Ascending aorta (tissue), 2 donors: ENCODE data around the gene SUZ12. TPM values are rescaled to one million over a fixed set of nuclear protein-coding genes. Genes with fewer than 3 reads are reported as not detected.
"Not testable (repeated sequence)": the region's sequence is repeated elsewhere in the genome, so short reads cannot be mapped to it uniquely, and the experiment has no call there.

Source experiments
- DNase-seq, 2 donors: peaks; one replicate each; pipeline ENCODE4 v3.0.0-alpha.2; 2019; ENCODE audit warnings: low spot score in 2 of 2
- H3K27ac ChIP-seq, 2 donors: fragments of 200-600 bp; sonication (generic); one replicate each; pipeline ENCODE4 v1.5.1; 2016 to 2017; ENCODE audit warnings: mild to moderate bottlenecking in 1 of 2
- H3K27me3 ChIP-seq: fragments of 200-600 bp; sonication (generic); one replicate; pipeline ENCODE4 v1.5.1; 2017
- H3K36me3 ChIP-seq, 2 donors: fragments of 200-600 bp; sonication (generic); one replicate each; pipeline ENCODE4 v1.5.1; 2016
- H3K4me1 ChIP-seq, 2 donors: fragments of 200-600 bp; sonication (generic); one replicate each; pipeline ENCODE4 v1.5.1; 2016 to 2017; ENCODE audit warnings: mild to moderate bottlenecking in 1 of 2
- H3K4me3 ChIP-seq, 2 donors: fragments of 200-600 bp; sonication (generic); one replicate each; pipeline ENCODE4 v1.5.1; 2016 to 2017; ENCODE audit warnings: mild to moderate bottlenecking in 1 of 2
- H3K9me3 ChIP-seq, 2 donors: fragments of 200-600 bp; sonication (generic); one replicate each; pipeline ENCODE4 v1.5.1; 2016
- CTCF ChIP-seq, 3 experiments: fragments of 200-600 bp in 2 of 3; fragments of 450-650 bp in 1 of 3; sonication (generic) in 2 of 3; IDR thresholded peaks; one replicate each; pipeline ENCODE4 v1.5.1; 2016 to 2019; ENCODE audit warnings: antibody characterized with exemption in 3 of 3, mild to moderate bottlenecking in 1 of 3, moderate library complexity in 1 of 3
- intact Hi-C: fragments of 100-400 bp; cut with DNase I; formaldehyde crosslinking; loops from one replicate; pipeline ENCODE4 v1.15.1; 2023
- total RNA-seq: library from RNA; depleted of rRNA; stranded (reverse); fragments of >200 nt; gene quantifications from one replicate; pipeline ENCODE4 v1.1.0, GENCODE V29; 2016

Gene SUZ12
- total RNA-seq, 1 donor from 2014 or later, result 6.5 TPM

GRCh38 chr17:32016231-32016630, 79.4 kb downstream of the SUZ12 start:
- H3K4me3 ChIP-seq, result no peak overlapping the region
- DNase-seq, result no peak
- intact Hi-C loops, result no loop called here
- no peaks in the 10 kb centered on the region for H3K27me3 ChIP-seq
- no peaks in the 10 kb centered on the region for H3K9me3 ChIP-seq
- no peak for TF ChIP-seq CTCF (IDR thresholded peaks at IDR 0.05)
- peaks cover 3 to 9% of the 10 kb centered on the region in 2 donors for H3K4me1 ChIP-seq
- peaks cover 0 to 10% of the 10 kb centered on the region in 2 donors for H3K36me3 ChIP-seq
- H3K27ac ChIP-seq, result no peak overlapping the region

GRCh38 chr17:32019228-32019627, 82.4 kb downstream of the SUZ12 start:
- peaks cover 3 to 12% of the 10 kb centered on the region in 2 donors for H3K4me1 ChIP-seq
- no peak for TF ChIP-seq CTCF (IDR thresholded peaks at IDR 0.05)
- intact Hi-C loops, result no loop called here
- no peaks in the 10 kb centered on the region for H3K9me3 ChIP-seq
- peaks cover 3 to 16% of the 10 kb centered on the region in 2 donors for H3K36me3 ChIP-seq
- no peak overlapping the region for H3K4me3 ChIP-seq
- no peak for DNase-seq
- H3K27me3 ChIP-seq, result no peaks in the 10 kb centered on the region
- H3K27ac ChIP-seq, result no peak overlapping the region

- no peak for TF ChIP-seq CTCF (IDR thresholded peaks at IDR 0.05)
- Histone ChIP-seq H3K27me3 (no peaks in the 10 kb centered on the region), H3K4me1 (peaks cover 3 to 12% of the 10 kb centered on the region in 2 donors), H3K36me3 (peaks cover 3 to 19% of the 10 kb centered on the region in 2 donors), H3K27ac (peak overlapping the region; percentile 34 to 55), H3K9me3 (no peaks in the 10 kb centered on the region), H3K4me3 (no peak overlapping the region)
- no peak for DNase-seq
- intact Hi-C loops, result no loop called here
Observed at GRCh38 chr17:32020943-32021614, 84.3 kb downstream of the SUZ12 start.

GRCh38 chr17:32021615-32021955, 84.8 kb downstream of the SUZ12 start:
- Histone ChIP-seq H3K27me3 (no peaks in the 10 kb centered on the region), H3K4me1 (peaks cover 3 to 12% of the 10 kb centered on the region in 2 donors), H3K36me3 (peaks cover 3 to 22% of the 10 kb centered on the region in 2 donors), H3K27ac (peak overlapping the region in 1 of 2 donors; percentile 55), H3K4me3 (no peak overlapping the region), H3K9me3 (no peaks in the 10 kb centered on the region)
- TF ChIP-seq CTCF (IDR thresholded peaks at IDR 0.05), result no peak
- intact Hi-C loops, result no loop called here
- no peak for DNase-seq

- H3K4me1 ChIP-seq, result peaks cover 3 to 12% of the 10 kb centered on the region in 2 donors
- intact Hi-C loops, H3K27ac ChIP-seq, DNase-seq, H3K27me3 ChIP-seq, H3K9me3 ChIP-seq, H3K4me3 ChIP-seq: not testable (repeated sequence)
- peaks cover 3 to 22% of the 10 kb centered on the region in 2 donors for H3K36me3 ChIP-seq
Observed at GRCh38 chr17:32022554-32022953, 85.7 kb downstream of the SUZ12 start.

- H3K27ac ChIP-seq, H3K27me3 ChIP-seq, intact Hi-C loops: not testable (repeated sequence)
Observed at GRCh38 chr17:32027271-32027670, 90.5 kb downstream of the SUZ12 start.

GRCh38 chr17:32033223-32033622, 96.4 kb downstream of the SUZ12 start:
- no peaks in the 10 kb centered on the region for H3K4me1 ChIP-seq
- no peak for DNase-seq
- TF ChIP-seq CTCF (IDR thresholded peaks at IDR 0.05), result no peak
- H3K36me3 ChIP-seq, result peaks cover 26 to 47% of the 10 kb centered on the region in 2 donors
- no peaks in the 10 kb centered on the region for H3K27me3 ChIP-seq
- no peaks in the 10 kb centered on the region for H3K9me3 ChIP-seq
- no peak overlapping the region for H3K27ac ChIP-seq
- no peak overlapping the region for H3K4me3 ChIP-seq
- intact Hi-C loops, result no loop called here

More at GRCh38 chr17:32027271-32027670, 90.5 kb downstream of the SUZ12 start:
- H3K9me3 ChIP-seq, H3K4me1 ChIP-seq, H3K4me3 ChIP-seq, H3K36me3 ChIP-seq, DNase-seq: not testable (repeated sequence)

- H3K4me1 ChIP-seq, H3K9me3 ChIP-seq, H3K27ac ChIP-seq, intact Hi-C loops, H3K4me3 ChIP-seq, DNase-seq, H3K27me3 ChIP-seq: not testable (repeated sequence)
- H3K36me3 ChIP-seq, result peaks cover 31 to 47% of the 10 kb centered on the region in 2 donors
Observed at GRCh38 chr17:32033812-32034211, 97.0 kb downstream of the SUZ12 start.

GRCh38 chr17:32040246-32040645, 103.4 kb downstream of the SUZ12 start:
- H3K4me1 ChIP-seq, H3K9me3 ChIP-seq, DNase-seq, H3K27ac ChIP-seq, H3K4me3 ChIP-seq, intact Hi-C loops, H3K27me3 ChIP-seq: not testable (repeated sequence)
- peaks cover 37 to 47% of the 10 kb centered on the region in 2 donors for H3K36me3 ChIP-seq
